CD4-positive, alpha-beta memory T cell (primary cell): Measurements from ENCODE around the gene ZDHHC18. TPM values are rescaled to one million over a fixed set of nuclear protein-coding genes. Genes with fewer than 3 reads are reported as not detected.

Experiments used
- CTCF ChIA-PET: fragments of 350-600 bp; sonication (Branson Sonifier 250); formaldehyde crosslinking; loops from one replicate; lab custom pipeline; 2021; ENCODE audit warnings: inconsistent platforms; ENCODE audit not compliant: partially characterized antibody; lab: Charles Lee
- POLR2A ChIA-PET: fragments of 350-600 bp; sonication (Branson Sonifier 250); formaldehyde crosslinking; loops from one replicate; lab custom pipeline; 2021; ENCODE audit not compliant: partially characterized antibody; lab: Charles Lee
- DNase-seq, 5 donors: peaks; one replicate each; pipeline versions ENCODE4 v3.0.0 to v3.0.0-alpha.2; 2020 to 2022; ENCODE audit warnings: mixed read lengths in 1 of 5
- H3K27ac ChIP-seq: one replicate; pipeline ENCODE4 v1.7.0; 2013; ENCODE audit warnings: low read depth, low read length
- H3K27me3 ChIP-seq: 2 replicates; pipeline ENCODE4 v1.7.0; 2013; ENCODE audit warnings: mild to moderate bottlenecking, low read length, moderate library complexity; ENCODE audit not compliant: insufficient read depth
- H3K36me3 ChIP-seq: 2 replicates; pipeline ENCODE4 v1.7.0; 2013; ENCODE audit warnings: mild to moderate bottlenecking, low read length, moderate library complexity; ENCODE audit not compliant: insufficient read depth
- H3K4me1 ChIP-seq: 2 replicates; pipeline ENCODE4 v1.7.0; 2013; ENCODE audit warnings: mild to moderate bottlenecking, low read length, moderate library complexity; ENCODE audit not compliant: insufficient read depth
- H3K4me3 ChIP-seq, 2 donors: one replicate each; pipeline ENCODE4 v1.7.0; 2013; ENCODE audit warnings: low read length in 2 of 2, mild to moderate bottlenecking in 1 of 2
- H3K9me3 ChIP-seq, 2 donors: one replicate each; pipeline ENCODE4 v1.7.0; 2013; ENCODE audit warnings: low read length in 2 of 2, control low read depth in 1 of 2; ENCODE audit not compliant: control insufficient read depth in 1 of 2
- H3K27ac Mint-ChIP-seq, 7 donors: one replicate each; pipeline ENCODE4 v1.8.0; 2020 to 2021; ENCODE audit warnings: mixed read lengths in 7 of 7, mild to moderate bottlenecking in 6 of 7, inconsistent platforms in 3 of 7, moderate library complexity in 3 of 7
- H3K27me3 Mint-ChIP-seq, 2 donors: one replicate each; pipeline ENCODE4 v1.8.0; 2020 to 2021; ENCODE audit warnings: mixed read lengths in 2 of 2
- H3K36me3 Mint-ChIP-seq, 2 donors: one replicate each; pipeline ENCODE4 v1.8.0; 2020 to 2021; ENCODE audit warnings: mixed read lengths in 2 of 2, inconsistent platforms in 1 of 2, mild to moderate bottlenecking in 1 of 2
- H3K4me1 Mint-ChIP-seq, 4 donors: one replicate each; pipeline ENCODE4 v1.8.0; 2020 to 2021; ENCODE audit warnings: mixed read lengths in 4 of 4, mild to moderate bottlenecking in 1 of 4
- H3K4me3 Mint-ChIP-seq, 8 donors: one replicate each; pipeline ENCODE4 v1.8.0; 2020 to 2021; ENCODE audit warnings: mixed read lengths in 8 of 8, mild to moderate bottlenecking in 7 of 8, moderate library complexity in 6 of 8, inconsistent platforms in 3 of 8
- H3K9me3 Mint-ChIP-seq, 8 donors: one replicate each; pipeline ENCODE4 v1.8.0; 2020 to 2021; ENCODE audit warnings: mixed read lengths in 8 of 8, mild to moderate bottlenecking in 5 of 8, inconsistent platforms in 3 of 8, moderate library complexity in 1 of 8
- intact Hi-C: fragments of 100-400 bp; cut with micrococcal nuclease; formaldehyde crosslinking; loops from one replicate; pipeline ENCODE4 v1.15.1; 2023
- polyA plus RNA-seq, 2 donors: library from polyadenylated mRNA; unstranded; fragments of 300-500 nt; fragmentation: Illumina TruSeq; gene quantifications; one replicate each; pipeline ENCODE4 v1.2.3, GENCODE V29; 2021
- total RNA-seq, 2 experiments: library from RNA; stranded (reverse); gene quantifications; one replicate each; pipeline ENCODE4 v1.2.3, GENCODE V29; 2021

The ZDHHC18 gene
- total and polyA plus RNA-seq, 4 experiments from 2014 or later: 6.2 to 56.4 (median 36.5) TPM

- H3K27ac Mint-ChIP-seq: peak overlapping the region in 6 of 7 donors; percentile 77 to 100 (median 82)
- peaks cover 23 to 47% of the 10 kb centered on the region in 2 donors for H3K36me3 Mint-ChIP-seq
- peak in 1 of 5 donors; percentile 40 for DNase-seq
- CTCF ChIA-PET: interaction anchor here (0.8 to 6.1 kb wide), 26 partner anchors 10 to 290 kb away, joined by 3 to 352 read pairs (median 10); partner anchors contain the start of gene ARID1A
- H3K4me1 Mint-ChIP-seq: peaks cover 44 to 61% (median 53%) of the 10 kb centered on the region in 4 donors
- H3K4me3 ChIP-seq: no peak overlapping the region
- intact Hi-C loops: no loop called here
- H3K4me3 Mint-ChIP-seq: peak overlapping the region in 4 of 8 donors; percentile 16 to 86 (median 42)
- peaks cover 12% of the 10 kb centered on the region for H3K36me3 ChIP-seq
- no peaks in the 10 kb centered on the region for H3K27me3 Mint-ChIP-seq
- no peaks in the 10 kb centered on the region for H3K27me3 ChIP-seq
- POLR2A ChIA-PET: interaction anchor here (0.7 to 13.8 kb wide), 6 partner anchors 10 to 290 kb away, joined by 4 to 595 read pairs (median 64); partner anchors contain the start of gene ARID1A
- peaks cover 0 to 3% (median 0%) of the 10 kb centered on the region in 8 donors for H3K9me3 Mint-ChIP-seq
- H3K27ac ChIP-seq: peak overlapping the region; percentile 23
- H3K4me1 ChIP-seq: peaks cover 53% of the 10 kb centered on the region
- no peaks in the 10 kb centered on the region for H3K9me3 ChIP-seq
Measured at GRCh38 chr1:26790551-26790953, 35.9 kb upstream of the ZDHHC18 start.

GRCh38 chr1:26791148-26791547 is 35.3 kb upstream of the ZDHHC18 start:
- H3K36me3 ChIP-seq: peaks cover 12% of the 10 kb centered on the region
- intact Hi-C loops: no loop called here
- H3K27ac ChIP-seq: no peak overlapping the region
- Mint-ChIP-seq H3K27ac (peak overlapping the region; percentile 5 to 100 (median 78)), H3K27me3 (no peaks in the 10 kb centered on the region), H3K4me1 (peaks cover 38 to 55% (median 47%) of the 10 kb centered on the region in 4 donors), H3K9me3 (peaks cover 0 to 3% (median 0%) of the 10 kb centered on the region in 8 donors), H3K36me3 (peaks cover 23 to 44% of the 10 kb centered on the region in 2 donors), H3K4me3 (peak overlapping the region in 2 of 8 donors; percentile 16 to 57)
- H3K4me3 ChIP-seq: no peak overlapping the region
- H3K4me1 ChIP-seq: peaks cover 47% of the 10 kb centered on the region
- ChIA-PET POLR2A (interaction anchor here (4.5 to 13.8 kb wide), 4 partner anchors 9 to 189 kb away, joined by 58 to 595 read pairs (median 86); partner anchors contain the start of gene ARID1A), CTCF (interaction anchor here (0.8 to 6.1 kb wide), 20 partner anchors 9 to 291 kb away, joined by 3 to 352 read pairs (median 14); partner anchors contain the start of gene ARID1A)
- DNase-seq: no peak
- H3K9me3 ChIP-seq: no peaks in the 10 kb centered on the region
- no peaks in the 10 kb centered on the region for H3K27me3 ChIP-seq

GRCh38 chr1:26791626-26792025 is 34.9 kb upstream of the ZDHHC18 start:
- H3K4me1 ChIP-seq: peaks cover 42% of the 10 kb centered on the region
- no peak overlapping the region for H3K4me3 Mint-ChIP-seq
- H3K27ac Mint-ChIP-seq: peak overlapping the region in 6 of 7 donors; percentile 5 to 100 (median 79)
- H3K27me3 ChIP-seq: no peaks in the 10 kb centered on the region
- H3K9me3 ChIP-seq: no peaks in the 10 kb centered on the region
- H3K36me3 ChIP-seq: peaks cover 12% of the 10 kb centered on the region
- no peak overlapping the region for H3K27ac ChIP-seq
- intact Hi-C loops: no loop called here
- peaks cover 0 to 3% (median 0%) of the 10 kb centered on the region in 8 donors for H3K9me3 Mint-ChIP-seq
- H3K36me3 Mint-ChIP-seq: peaks cover 27 to 48% of the 10 kb centered on the region in 2 donors
- peaks cover 33 to 50% (median 42%) of the 10 kb centered on the region in 4 donors for H3K4me1 Mint-ChIP-seq
- H3K4me3 ChIP-seq: no peak overlapping the region
- ChIA-PET CTCF (interaction anchor here (1.1 to 6.1 kb wide), 12 partner anchors 9 to 252 kb away, joined by 3 to 352 read pairs (median 32); no protein-coding TSS in a partner anchor), POLR2A (interaction anchor here (5.3 to 13.8 kb wide), 2 partner anchors 93 to 190 kb away, joined by 104 to 595 read pairs; partner anchors contain the start of gene ARID1A)
- H3K27me3 Mint-ChIP-seq: no peaks in the 10 kb centered on the region
- DNase-seq: no peak

GRCh38 chr1:26792924-26793323 is 33.6 kb upstream of the ZDHHC18 start:
- DNase-seq: no peak
- peak overlapping the region in 4 of 7 donors; percentile 10 to 53 (median 22) for H3K27ac Mint-ChIP-seq
- H3K4me3 Mint-ChIP-seq: no peak overlapping the region
- ChIA-PET CTCF (interaction anchor here (6.1 kb wide), 1 partner anchor 18 kb away, joined by 49 read pairs; no protein-coding TSS in a partner anchor), POLR2A (interaction anchor here (13.8 kb wide), 1 partner anchor 94 kb away, joined by 595 read pairs; the partner anchor contains the start of gene ARID1A)
- H3K27ac ChIP-seq: no peak overlapping the region
- H3K27me3 Mint-ChIP-seq: no peaks in the 10 kb centered on the region
- H3K4me1 ChIP-seq: peaks cover 38% of the 10 kb centered on the region
- H3K4me3 ChIP-seq: no peak overlapping the region
- H3K27me3 ChIP-seq: no peaks in the 10 kb centered on the region
- no peaks in the 10 kb centered on the region for H3K9me3 Mint-ChIP-seq
- peaks cover 12% of the 10 kb centered on the region for H3K36me3 ChIP-seq
- peaks cover 27 to 40% (median 34%) of the 10 kb centered on the region in 4 donors for H3K4me1 Mint-ChIP-seq
- intact Hi-C loops: no loop called here
- H3K36me3 Mint-ChIP-seq: peaks cover 33 to 43% of the 10 kb centered on the region in 2 donors
- H3K9me3 ChIP-seq: no peaks in the 10 kb centered on the region

GRCh38 chr1:26794391-26794790 is 32.1 kb upstream of the ZDHHC18 start:
- H3K9me3 ChIP-seq: no peaks in the 10 kb centered on the region
- peaks cover 29% of the 10 kb centered on the region for H3K4me1 ChIP-seq
- no peak overlapping the region for H3K27ac ChIP-seq
- H3K9me3 Mint-ChIP-seq: no peaks in the 10 kb centered on the region
- no peaks in the 10 kb centered on the region for H3K27me3 Mint-ChIP-seq
- no peak overlapping the region for H3K4me3 Mint-ChIP-seq
- H3K36me3 Mint-ChIP-seq: peaks cover 34 to 38% of the 10 kb centered on the region in 2 donors
- H3K4me3 ChIP-seq: no peak overlapping the region
- intact Hi-C loops: no loop called here
- no peaks in the 10 kb centered on the region for H3K27me3 ChIP-seq
- H3K4me1 Mint-ChIP-seq: peaks cover 23 to 37% (median 33%) of the 10 kb centered on the region in 4 donors
- peaks cover 12% of the 10 kb centered on the region for H3K36me3 ChIP-seq
- POLR2A ChIA-PET: interaction anchor here (1.3 kb wide), 1 partner anchor 192 kb away, joined by 3 read pairs; no protein-coding TSS in a partner anchor
- H3K27ac Mint-ChIP-seq: peak overlapping the region in 4 of 7 donors; percentile 37 to 91 (median 55)
- CTCF ChIA-PET: interaction anchor here (0.6 to 4.2 kb wide), 7 partner anchors 11 to 195 kb away, joined by 3 to 33 read pairs (median 3); no protein-coding TSS in a partner anchor
- DNase-seq: no peak

- Mint-ChIP-seq H3K9me3 (no peaks in the 10 kb centered on the region), H3K27me3 (no peaks in the 10 kb centered on the region), H3K4me3 (no peak overlapping the region), H3K4me1 (peaks cover 28 to 44% (median 35%) of the 10 kb centered on the region in 4 donors), H3K36me3 (peaks cover 32 to 35% of the 10 kb centered on the region in 2 donors), H3K27ac (peak overlapping the region in 6 of 7 donors; percentile 4 to 83 (median 53))
- H3K9me3 ChIP-seq: no peaks in the 10 kb centered on the region
- H3K27me3 ChIP-seq: no peaks in the 10 kb centered on the region
- ChIA-PET CTCF (interaction anchor here (4.1 to 5.0 kb wide), 4 partner anchors 9 to 36 kb away, joined by 28 to 45 read pairs (median 32); partner anchors contain the start of gene PIGV), POLR2A (interaction anchor here (1.1 to 5.7 kb wide), 2 partner anchors 10 to 36 kb away, joined by 3 to 25 read pairs; partner anchors contain the start of gene PIGV)
- H3K4me1 ChIP-seq: peaks cover 34% of the 10 kb centered on the region
- peaks cover 12% of the 10 kb centered on the region for H3K36me3 ChIP-seq
- intact Hi-C loops: no loop called here
- no peak for DNase-seq
- no peak overlapping the region for H3K27ac ChIP-seq
- no peak overlapping the region for H3K4me3 ChIP-seq
Measured at GRCh38 chr1:26797627-26798026, 28.9 kb upstream of the ZDHHC18 start.
